Colonic mucosa (tissue), 4 donors: ENCODE data around the gene ETV6. TPM values are rescaled to one million over a fixed set of nuclear protein-coding genes. Genes with fewer than 3 reads are reported as not detected.

Experiments used
- DNase-seq: peaks from one replicate; pipeline ENCODE4 v3.0.0-alpha.2; 2020
- H3K27ac ChIP-seq: fragments of 200-600 bp; one replicate; pipeline ENCODE4 v1.8.0; 2021
- H3K27me3 ChIP-seq: fragments of 200-600 bp; one replicate; pipeline ENCODE4 v1.8.0; 2021
- H3K36me3 ChIP-seq: fragments of 200-600 bp; one replicate; pipeline ENCODE4 v1.8.0; 2021
- H3K4me1 ChIP-seq: fragments of 200-600 bp; one replicate; pipeline ENCODE4 v1.8.0; 2021; ENCODE audit warnings: mild to moderate bottlenecking
- H3K4me3 ChIP-seq: fragments of 200-600 bp; one replicate; pipeline ENCODE4 v1.8.0; 2021
- H3K9ac ChIP-seq, 2 donors: one replicate each; pipeline ENCODE4 v1.7.0; 2013; ENCODE audit warnings: control low read depth in 2 of 2, low read depth in 2 of 2, low read length in 2 of 2
- H3K9me3 ChIP-seq: fragments of 200-600 bp; one replicate; pipeline ENCODE4 v1.8.0; 2021
- CTCF ChIP-seq: fragments of 200-600 bp; IDR thresholded peaks from one replicate; pipeline ENCODE4 v1.8.0; 2022; ENCODE audit warnings: antibody characterized with exemption, mild to moderate bottlenecking
- intact Hi-C: fragments of 100-400 bp; cut with DNase I; formaldehyde crosslinking; loops from one replicate; pipeline ENCODE4 v1.14.1; 2022
- total RNA-seq, 2 donors: library from RNA; stranded (reverse); fragmentation: NEBNext Ultra II Directional in 1 of 2; extraction: Animal tissue kit (Norgen Biotek cat#: 25700) in 1 of 2; gene quantifications; one replicate each; pipeline ENCODE4 v1.2.1, GENCODE V29; 2021
- donor health status: healthy.
- donor health status: DM: no; HTN: no; CAD: no.
- donor health status: DM: no; HTN: no; CAD: no.

ETV6 gene
- total RNA-seq, 2 donors from 2014 or later: 49.2 to 73.1 TPM

GRCh38 chr12:11744410-11744801, 94.9 kb downstream of the ETV6 start:
- Histone ChIP-seq H3K27ac (no peak overlapping the region), H3K4me1 (peaks cover 13% of the 10 kb centered on the region), H3K9ac (no peak overlapping the region)

GRCh38 chr12:11745113-11745512, 95.6 kb downstream of the ETV6 start:
- no peak overlapping the region for H3K9ac ChIP-seq
- H3K27me3 ChIP-seq: no peaks in the 10 kb centered on the region
- H3K27ac ChIP-seq: peak overlapping the region; percentile 26
- no peak for TF ChIP-seq CTCF
- H3K36me3 ChIP-seq: no peaks in the 10 kb centered on the region
- no peak for DNase-seq
- intact Hi-C loops: no loop called here
- peaks cover 13% of the 10 kb centered on the region for H3K4me1 ChIP-seq
- H3K9me3 ChIP-seq: no peaks in the 10 kb centered on the region
- H3K4me3 ChIP-seq: no peak overlapping the region

More at GRCh38 chr12:11744410-11744801, 94.9 kb downstream of the ETV6 start:
- Histone ChIP-seq H3K4me3 (no peak overlapping the region), H3K36me3 (no peaks in the 10 kb centered on the region), H3K9me3 (no peaks in the 10 kb centered on the region), H3K27me3 (no peaks in the 10 kb centered on the region)
- TF ChIP-seq CTCF: no peak
- intact Hi-C loops: no loop called here
- DNase-seq: no peak

GRCh38 chr12:11746024-11746771, 96.7 kb downstream of the ETV6 start:
- Histone ChIP-seq H3K4me3 (no peak overlapping the region), H3K9ac (no peak overlapping the region), H3K27me3 (no peaks in the 10 kb centered on the region), H3K9me3 (no peaks in the 10 kb centered on the region), H3K27ac (peak overlapping the region; percentile 26), H3K36me3 (no peaks in the 10 kb centered on the region), H3K4me1 (peaks cover 13% of the 10 kb centered on the region)
- intact Hi-C loops: no loop called here
- DNase-seq: no peak
- no peak for TF ChIP-seq CTCF

GRCh38 chr12:11746940-11747716, 97.7 kb downstream of the ETV6 start:
- intact Hi-C loops: no loop called here
- no peaks in the 10 kb centered on the region for H3K9me3 ChIP-seq
- no peak overlapping the region for H3K4me3 ChIP-seq
- H3K27ac ChIP-seq: no peak overlapping the region
- H3K4me1 ChIP-seq: peaks cover 13% of the 10 kb centered on the region
- H3K36me3 ChIP-seq: no peaks in the 10 kb centered on the region
- H3K9ac ChIP-seq: no peak overlapping the region
- no peak for TF ChIP-seq CTCF
- H3K27me3 ChIP-seq: no peaks in the 10 kb centered on the region
- DNase-seq: no peak

- H3K4me3 ChIP-seq: no peak overlapping the region
- no peaks in the 10 kb centered on the region for H3K9me3 ChIP-seq
- intact Hi-C loops: no loop called here
- no peaks in the 10 kb centered on the region for H3K27me3 ChIP-seq
- DNase-seq: no peak
- H3K9ac ChIP-seq: no peak overlapping the region
- peaks cover 13% of the 10 kb centered on the region for H3K4me1 ChIP-seq
- H3K27ac ChIP-seq: no peak overlapping the region
- TF ChIP-seq CTCF: no peak
- H3K36me3 ChIP-seq: no peaks in the 10 kb centered on the region
Observed at GRCh38 chr12:11747969-11748368, 98.5 kb downstream of the ETV6 start.
